HG03280 (cell line): ENCODE results near the gene SREBF1.

Experiments
- ATAC-seq: cut with Tn5 transposase; IDR thresholded peaks from one replicate; pipeline ENCODE4 v1.9.1; 2021; ENCODE audit warnings: mild to moderate bottlenecking, moderate library complexity; ENCODE audit not compliant: unreplicated experiment

The SREBF1 gene

GRCh38 chr17:17859909-17860765 is 23.4 kb upstream of the SREBF1 start:
- no peak for ATAC-seq

DNA sequence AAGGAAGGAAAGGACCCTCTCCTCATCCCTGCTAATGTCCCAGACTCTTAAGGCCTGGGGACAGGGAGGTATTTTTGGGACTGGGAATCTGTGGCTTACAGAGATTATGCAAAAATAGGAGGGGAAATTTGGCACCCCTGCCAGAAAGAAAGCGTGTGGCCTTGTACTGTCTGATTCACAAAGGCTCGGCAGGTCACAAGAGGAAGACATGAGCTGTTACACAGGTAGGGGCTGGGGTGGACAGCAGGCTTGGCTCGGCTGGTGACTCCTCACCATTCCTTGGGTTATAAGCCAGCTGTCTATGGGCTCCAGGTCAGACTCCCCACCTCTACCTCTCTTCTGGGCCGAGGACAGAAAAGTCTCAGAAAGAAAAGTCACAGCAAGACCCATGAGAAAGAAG is 20.7 kb upstream of the SREBF1 start:
- ATAC-seq, result no peak

DNA sequence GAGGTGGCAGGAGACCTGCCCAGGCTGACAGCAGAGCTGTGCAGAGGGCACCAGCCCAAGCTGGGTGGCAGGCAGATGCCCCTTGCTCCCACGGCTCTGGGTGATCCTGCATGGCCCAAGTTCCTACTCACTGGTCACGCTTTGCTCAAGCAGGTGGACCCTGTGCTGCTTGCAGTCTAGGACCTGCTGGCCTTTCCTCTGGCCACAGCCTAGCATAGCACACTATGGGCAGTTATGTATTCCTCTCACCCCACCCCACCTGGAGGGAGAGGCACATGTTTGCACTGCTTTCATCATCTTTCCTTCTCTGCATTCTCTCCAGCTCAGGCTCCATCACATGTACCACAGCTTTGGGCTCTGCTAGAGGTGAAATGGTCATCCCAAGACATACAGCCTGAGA is 19.6 kb upstream of the SREBF1 start:
- ATAC-seq, result no peak

DNA sequence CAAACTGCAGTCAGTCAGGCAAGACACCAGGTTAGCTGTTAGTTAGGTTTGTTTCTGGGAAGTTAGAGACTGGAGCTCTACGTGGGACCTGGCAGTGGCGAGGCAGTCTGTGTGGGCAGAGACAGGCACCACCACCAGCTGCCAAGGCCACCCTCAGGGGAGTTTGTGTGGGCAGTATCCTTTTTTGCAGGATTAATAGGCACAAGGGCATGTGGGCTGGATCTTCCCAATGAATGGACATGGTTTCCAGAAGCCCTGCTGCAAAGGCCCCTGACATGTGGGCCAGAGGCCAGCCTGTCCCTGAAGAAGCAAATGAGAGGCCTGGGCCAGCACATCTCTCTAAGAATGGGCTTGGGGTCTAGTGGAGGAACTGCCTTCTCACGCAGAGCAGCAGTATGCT is 19.2 kb upstream of the SREBF1 start:
- ATAC-seq, result no peak

- no peak for ATAC-seq
These were observed 17.1 kb upstream of the SREBF1 start for GRCh38 chr17:17853811-17854447.

DNA sequence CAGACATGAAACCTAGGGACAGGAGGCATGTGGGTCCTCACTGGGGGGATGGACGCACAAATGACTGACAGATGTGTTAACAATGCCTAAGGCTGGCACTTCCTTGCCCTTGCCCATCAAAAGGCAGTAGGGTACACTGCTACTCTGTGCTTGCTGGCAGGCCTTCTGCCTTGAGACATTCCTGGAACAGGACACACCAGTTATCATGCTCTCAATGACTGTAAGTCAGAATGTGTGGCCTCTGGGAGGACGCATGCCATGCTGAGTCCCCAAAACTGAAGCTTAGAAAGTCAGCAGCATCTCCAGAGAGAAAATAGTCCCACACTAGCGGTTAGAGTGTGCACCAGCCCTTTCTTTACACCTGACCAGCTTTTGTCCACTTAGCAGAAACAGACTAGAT is 16.1 kb upstream of the SREBF1 start:
- no peak for ATAC-seq

GRCh38 chr17:17851103-17852002 is 14.6 kb upstream of the SREBF1 start:
- ATAC-seq, result no peak

GRCh38 chr17:17849845-17850373 is 13.1 kb upstream of the SREBF1 start:
- no peak for ATAC-seq

- no peak for ATAC-seq
These were observed 12.5 kb upstream of the SREBF1 start for GRCh38 chr17:17849147-17849820.

DNA sequence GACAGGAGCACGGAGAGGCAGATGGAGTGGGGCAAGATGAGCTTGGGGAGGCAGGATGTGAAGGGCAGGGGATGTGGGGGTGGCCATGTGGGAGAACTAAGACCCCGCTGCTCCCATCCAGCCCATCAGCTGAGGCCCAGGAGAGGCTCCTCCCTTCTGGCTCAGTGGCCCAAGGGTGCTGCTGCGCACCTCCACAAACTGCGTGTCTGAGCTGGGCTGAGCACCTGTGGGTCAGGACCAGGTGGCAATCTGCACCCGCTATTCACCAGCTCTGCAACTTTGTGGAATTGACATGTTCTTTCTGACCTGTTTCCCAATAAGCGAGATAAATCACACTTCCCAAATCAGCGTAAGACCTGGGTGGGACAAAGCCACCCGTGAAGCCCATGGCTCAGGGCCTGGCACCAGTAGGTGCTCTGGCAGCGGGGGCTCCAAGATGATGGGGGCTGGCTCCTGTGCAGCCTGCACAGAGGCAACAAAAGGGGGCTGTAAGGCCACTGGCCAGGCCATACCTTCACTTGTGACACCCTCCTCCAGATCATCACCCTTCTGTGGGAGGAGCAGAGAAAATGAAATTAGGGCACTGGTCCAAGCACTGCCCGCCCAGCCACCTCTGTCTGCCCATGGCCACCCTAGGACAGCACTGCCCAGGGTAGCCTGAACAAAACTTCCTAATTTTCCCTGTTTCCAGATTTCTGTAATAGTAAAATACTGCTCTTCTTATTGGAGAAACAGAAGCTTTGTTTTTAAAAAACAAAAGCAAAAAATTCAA is 11.7 kb upstream of the SREBF1 start:
- no peak for ATAC-seq

DNA sequence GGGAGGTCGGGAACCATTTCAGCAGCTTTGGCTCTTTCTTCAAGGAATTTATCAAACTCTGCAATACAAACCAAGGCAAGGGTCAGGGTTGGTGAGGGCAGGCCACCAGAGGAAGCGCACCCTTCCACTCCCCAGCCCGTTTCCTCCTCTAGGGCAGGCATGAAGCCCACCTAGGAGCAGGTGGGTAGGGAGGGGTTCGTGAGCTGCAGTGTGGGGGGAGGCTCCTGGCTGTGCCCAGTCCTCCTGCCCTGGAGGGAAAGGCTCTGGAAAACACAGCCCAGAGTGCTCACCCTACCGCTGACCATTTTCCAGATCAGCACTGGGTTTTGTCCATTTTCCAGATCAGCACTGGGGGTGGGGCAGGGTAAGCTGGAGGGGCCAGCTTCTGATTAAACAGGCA is 10.9 kb upstream of the SREBF1 start:
- ATAC-seq, result no peak

DNA sequence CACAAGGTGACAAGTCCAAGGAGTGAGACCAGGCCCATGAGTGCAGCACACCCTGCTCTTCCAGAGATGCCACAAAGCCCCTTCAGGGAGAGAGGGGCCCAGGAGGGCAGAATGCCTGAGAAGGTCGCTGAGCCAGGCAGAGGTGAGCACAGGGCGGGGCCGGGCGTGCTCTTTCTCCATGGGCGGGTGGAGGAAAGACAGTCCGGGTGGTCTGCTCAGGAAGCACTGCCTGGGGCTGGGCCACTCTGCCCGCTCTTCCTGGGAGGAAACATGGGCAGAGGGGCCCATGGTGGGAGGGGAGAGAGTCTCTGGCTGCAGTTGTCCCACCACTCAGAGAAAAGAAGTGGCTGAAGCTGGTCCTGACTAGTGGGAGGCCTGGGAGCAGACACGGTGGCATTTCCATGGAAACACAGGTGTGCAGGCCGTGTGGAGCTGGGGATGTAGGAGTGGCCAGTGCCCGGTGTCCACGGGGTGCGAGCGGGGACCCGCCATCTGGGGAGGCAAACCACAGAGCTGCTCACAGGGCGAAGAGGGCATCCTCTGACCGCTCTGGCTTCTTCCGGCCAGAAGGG is 10.4 kb upstream of the SREBF1 start:
- no peak for ATAC-seq

GRCh38 chr17:17846645-17847044 is 9.9 kb upstream of the SREBF1 start:
- ATAC-seq, result no peak

DNA sequence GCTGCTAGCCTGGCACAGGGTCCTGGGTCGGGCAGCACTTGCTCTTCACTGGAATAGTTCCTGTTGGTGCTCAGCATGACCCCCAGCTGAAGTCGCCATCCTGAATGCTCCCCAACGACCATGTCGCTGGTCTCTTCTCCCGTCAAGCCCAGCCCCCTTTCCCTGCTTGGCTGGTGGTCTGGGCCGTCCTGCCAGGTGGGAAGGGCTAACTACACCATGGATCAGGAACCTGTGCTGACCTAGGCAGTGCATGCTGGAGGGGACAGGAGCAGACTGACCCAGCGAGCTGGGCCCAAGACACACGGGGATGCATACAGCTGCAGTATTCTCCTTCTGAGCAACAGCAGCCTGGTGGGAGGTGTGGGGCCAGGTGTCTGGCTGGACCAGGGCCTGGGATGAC is 9.2 kb upstream of the SREBF1 start:
- ATAC-seq, result no peak

GRCh38 chr17:17845046-17845775 is 8.4 kb upstream of the SREBF1 start:
- no peak for ATAC-seq

GRCh38 chr17:17844500-17844899 is 7.7 kb upstream of the SREBF1 start:
- ATAC-seq, result no peak

DNA sequence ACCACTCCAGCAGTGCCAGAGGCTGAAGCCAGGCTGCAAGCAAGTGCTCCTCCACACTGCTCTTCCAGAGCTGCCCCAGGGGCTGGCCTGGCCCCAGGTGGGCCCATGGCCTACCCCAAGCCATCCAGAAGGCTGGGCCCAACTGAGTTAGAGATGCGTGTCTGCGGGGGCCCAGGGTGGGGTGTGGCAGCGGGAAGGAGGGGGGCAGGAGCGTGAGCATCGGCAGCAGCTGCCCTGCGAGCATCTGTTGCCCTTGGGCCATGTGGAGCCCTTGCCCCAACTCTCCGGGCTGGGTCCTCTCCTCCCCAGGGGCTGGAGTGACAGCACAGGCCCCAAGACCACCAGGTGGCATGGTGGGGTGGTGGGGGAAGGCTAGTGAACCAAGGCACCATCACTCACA is 7.3 kb upstream of the SREBF1 start:
- no peak for ATAC-seq

DNA sequence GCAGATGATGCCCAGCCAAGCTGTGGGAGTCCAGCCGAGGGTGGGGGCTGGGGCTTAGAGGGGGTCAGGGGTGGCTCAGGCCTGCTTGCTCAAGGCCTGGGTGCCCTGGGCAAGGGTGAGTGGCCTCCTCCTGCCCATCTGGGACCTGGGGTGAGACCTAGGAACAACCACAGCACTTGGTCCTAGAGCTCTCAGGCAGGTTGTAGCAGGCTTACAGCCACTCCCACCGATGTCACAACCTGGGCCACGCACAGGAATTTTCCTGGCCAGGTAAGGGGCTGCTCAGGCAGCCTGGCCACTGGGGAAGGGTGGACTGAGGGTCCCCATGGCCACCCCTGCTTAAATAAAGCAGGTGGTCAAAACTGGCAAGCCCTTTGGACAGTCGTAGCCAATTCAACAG is 6.3 kb upstream of the SREBF1 start:
- ATAC-seq, result no peak
